Measurements from ENCODE around the gene SH3TC1. TPM values are rescaled to one million over a fixed set of nuclear protein-coding genes. Genes with fewer than 3 reads are reported as not detected.

Gene SH3TC1
- total RNA-seq, 1 donor from 2014 or later: 27.2 TPM

DNA sequence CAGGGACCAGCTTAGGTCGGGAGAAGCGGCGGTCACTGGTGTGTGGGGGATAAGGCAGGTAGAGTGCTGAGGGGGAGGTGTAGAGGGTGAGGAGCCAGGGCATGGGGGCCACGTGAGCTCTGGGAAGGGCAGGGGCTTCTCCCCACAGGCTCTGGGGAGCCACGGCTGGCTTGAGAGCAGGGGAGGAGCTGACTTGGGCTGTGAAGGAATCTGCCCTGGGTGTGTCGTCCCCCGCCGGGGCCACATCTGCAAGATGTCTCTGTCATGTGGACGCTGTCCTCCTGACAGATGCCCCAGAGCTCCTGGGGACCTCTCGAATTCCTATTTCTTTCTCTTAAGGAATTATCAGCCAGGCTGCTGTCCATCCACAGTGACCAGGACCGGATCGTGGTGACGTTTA is 15.0 kb downstream of the SH3TC1 start:
- no peak for DNase-seq (ENCODE audit: low read depth)

DNA sequence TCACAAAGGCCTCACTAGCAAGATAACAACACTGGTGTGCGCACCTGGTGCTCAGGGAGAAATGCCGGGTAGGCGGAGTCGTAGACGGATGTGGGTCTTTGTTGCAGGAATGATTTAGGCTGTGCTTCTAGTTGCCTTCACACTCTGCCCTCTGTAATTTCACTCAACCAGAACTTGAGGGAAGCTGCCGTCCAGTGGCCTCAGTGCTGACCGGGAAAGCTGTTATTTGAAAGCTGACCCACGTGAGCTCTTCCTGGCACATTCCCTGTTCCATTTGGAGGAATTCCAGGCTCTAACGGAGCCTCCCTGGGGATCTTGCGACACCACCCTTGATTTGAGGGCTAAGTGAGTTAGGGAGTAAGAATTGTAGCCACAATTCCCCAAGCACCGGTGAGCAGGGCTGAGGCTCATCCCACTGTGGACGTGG is 15.9 kb downstream of the SH3TC1 start:
- DNase-seq (ENCODE audit: low read depth): peak; percentile 94

DNA sequence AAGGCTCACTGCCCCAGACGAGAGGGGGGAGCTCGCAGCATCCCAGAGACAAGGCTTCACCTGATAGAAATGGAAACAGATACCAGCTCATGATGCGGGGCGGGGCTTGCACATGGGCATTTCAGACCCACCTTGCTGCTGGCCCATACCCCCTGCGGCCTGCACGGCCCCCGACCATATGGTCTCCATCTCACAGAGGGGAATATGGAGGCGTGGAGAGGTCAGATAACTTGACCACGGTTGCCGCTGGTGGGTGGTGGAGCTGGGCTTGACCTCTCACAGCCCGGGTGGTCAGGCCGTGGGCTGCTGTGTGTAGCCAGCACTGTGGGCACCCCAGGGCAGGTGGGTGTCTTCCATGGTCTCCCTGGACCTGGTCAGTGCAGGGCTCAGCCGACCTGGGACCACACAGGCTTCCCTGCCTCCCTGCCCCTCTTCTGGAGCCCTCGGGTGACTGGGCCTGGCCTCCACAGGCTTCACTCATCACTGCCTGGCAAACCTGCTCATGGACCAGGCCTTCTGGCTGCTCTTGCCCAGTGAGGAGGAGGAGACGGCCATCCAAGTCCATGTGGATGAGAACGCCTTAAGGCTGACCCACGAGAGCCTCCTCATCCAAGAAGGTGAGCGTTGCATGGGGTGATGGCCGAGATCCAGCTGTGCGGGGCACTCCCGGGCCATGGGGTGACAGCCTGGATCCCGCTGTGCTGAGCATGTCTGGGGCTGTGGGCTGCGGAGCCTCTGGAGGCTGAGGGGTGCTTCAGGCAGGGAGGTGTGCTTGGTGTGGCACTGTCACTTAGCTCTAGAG is 16.8 kb downstream of the SH3TC1 start:
- no peak for DNase-seq (ENCODE audit: low read depth)

DNA sequence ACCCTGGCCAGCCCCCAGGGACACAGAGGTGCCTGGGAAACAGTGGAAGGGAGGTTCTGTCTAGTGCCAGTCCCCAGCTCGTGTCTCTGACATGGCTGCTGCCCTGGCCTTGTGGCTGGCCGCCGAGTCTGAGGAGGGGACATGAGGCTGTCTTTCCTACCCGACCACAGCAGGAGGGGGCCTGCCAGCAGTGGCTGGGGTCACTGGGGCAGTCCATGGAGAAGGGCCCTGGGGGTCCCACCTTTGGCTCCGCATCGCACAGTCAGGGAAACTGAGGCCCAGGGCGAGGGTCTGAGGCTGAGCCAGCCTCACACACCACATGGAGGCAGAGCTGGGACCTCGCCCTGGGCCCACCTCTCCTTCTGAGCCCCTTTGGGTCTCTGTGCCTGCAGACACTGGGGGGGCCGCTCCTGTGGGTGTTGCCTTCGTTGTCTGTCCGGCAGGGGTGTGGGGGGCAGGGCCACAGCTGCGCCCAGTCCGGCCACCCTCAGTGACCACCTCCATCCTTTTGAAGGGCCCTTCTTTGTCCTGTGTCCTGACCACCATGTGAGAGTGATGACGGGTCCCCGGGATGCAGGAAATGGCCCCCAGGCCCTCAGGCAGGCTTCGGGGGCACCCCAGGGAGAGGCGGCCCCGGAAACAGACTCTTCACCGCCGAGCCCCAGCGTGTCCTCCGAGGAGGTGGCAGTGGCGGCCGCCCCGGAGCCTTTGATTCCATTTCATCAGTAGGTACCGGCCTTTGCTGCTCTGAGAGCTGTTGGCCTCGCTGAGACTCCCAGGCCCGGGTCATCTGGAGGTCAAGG is 17.6 kb downstream of the SH3TC1 start:
- DNase-seq (ENCODE audit: low read depth): no peak

DNA sequence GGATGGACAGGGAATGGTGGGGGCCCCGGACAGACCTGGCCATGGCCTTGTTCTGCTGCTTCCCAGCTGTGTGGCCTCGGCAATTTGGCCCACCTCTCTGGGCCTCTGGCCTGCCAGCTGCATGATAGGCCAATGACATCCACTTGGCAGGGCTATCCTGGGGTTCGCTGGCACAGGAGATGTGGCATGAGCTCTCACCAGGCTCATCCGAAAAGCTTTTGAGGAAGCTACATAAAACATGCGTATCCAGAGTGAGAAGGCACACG is 18.1 kb downstream of the SH3TC1 start:
- no peak for DNase-seq (ENCODE audit: low read depth)

DNA sequence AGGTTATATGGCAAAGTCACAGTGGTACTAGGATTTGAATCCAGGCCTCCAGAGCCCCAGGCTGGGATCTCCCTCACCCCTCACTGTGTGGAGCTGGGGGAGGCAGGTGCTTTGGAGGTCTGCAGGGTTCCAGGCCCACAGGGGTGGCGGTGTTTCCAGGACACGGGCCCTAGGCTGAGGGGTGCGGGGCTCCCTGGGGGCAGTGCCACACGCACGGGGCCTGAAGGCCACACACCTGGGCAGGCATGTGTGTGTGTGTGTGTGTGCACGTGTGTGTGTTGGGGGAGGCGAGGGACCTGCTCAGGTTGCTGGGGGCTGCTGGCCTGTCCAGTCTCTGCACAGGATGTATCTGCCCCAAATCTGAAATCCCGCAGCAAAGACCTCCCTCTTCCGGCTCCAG is 18.8 kb downstream of the SH3TC1 start:
- DNase-seq (ENCODE audit: low read depth): no peak

DNA sequence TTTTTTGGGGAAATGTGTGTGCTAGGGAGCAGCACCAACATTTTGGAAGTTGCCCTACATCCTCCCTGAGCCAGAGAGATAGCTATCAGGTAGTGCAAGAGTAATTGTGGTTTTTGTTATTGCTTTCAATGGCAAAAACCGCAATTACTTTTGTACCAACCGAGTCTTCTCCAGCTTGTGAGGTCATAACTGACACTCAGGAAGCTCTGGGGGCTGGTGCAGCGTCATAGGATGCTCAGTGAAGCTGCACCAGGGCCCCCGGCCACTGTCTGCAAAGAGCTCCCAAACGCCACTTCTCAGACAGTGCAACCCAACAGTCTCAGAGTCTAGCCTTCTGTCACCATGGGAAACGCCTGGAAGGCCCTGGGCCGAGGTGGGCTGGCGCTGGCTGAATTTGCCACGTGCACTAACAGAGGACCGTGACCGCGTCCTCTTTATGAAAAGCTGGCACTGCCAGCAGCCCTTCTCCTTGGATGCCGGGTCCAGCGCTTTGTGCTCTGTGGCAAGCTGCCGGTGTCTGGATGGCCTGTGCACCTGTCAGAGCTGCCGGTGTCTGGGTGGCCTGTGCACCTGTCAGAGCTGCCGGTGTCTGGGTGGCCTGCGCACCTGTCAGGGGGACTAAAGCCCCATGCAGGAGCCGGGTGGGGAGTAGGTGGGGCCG is 19.4 kb downstream of the SH3TC1 start:
- DNase-seq (ENCODE audit: low read depth): no peak

DNA sequence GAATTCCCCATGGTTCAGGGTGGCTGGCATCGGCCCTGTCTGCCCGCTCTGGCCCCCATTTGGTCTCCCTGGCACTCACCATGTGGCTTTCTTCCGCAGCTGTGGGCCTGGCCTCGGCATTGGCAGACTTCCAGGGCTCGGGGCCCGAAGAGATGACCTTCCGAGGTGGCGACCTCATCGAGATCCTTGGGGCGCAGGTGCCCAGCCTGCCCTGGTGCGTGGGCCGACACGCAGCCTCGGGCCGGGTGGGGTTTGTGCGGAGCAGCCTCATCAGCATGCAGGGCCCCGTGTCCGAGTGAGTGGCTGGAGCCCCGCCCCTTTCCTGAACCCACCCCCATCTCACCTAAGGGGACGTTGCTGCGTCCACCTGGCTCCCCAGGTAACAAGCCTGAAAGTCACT is 20.1 kb downstream of the SH3TC1 start:
- DNase-seq (ENCODE audit: low read depth): no peak

DNA sequence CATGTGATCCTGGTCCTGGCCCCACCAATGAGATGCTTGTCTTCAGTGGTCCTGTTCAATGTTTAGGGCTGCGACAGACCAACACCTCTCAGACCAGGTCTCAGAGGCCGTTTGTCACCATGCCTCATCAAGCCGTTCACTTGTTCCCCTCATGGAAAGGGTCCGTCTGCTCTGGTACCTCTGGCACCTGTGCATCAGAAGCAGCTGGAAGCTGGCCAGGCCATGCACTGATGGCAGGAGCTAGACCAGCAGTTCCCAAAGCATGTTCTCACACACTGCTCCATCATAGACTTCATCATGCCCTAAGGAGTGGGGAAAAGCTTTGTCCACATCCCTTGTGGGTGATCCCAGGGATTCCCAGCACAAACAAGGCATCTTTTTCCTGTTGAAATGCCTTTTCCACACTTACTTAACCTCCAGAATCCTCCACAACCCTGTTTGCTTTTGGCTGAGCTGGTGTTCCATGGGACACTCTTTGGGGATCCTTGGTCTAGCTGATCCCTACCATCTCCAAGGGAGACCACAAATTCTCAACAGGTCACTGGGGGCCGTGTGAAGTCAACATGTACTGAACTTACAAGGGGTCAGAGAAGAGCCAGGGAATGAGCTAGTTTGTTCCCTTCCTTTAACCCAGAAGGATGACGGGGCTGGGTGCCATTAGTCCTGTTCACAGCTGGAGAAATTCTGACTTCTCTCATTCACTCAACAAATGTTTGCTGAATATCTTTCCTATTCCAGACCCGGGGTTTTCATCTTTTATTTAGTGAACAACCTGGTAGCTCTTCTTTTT is 21.8 kb downstream of the SH3TC1 start:
- no peak for DNase-seq (ENCODE audit: low read depth)

DNA sequence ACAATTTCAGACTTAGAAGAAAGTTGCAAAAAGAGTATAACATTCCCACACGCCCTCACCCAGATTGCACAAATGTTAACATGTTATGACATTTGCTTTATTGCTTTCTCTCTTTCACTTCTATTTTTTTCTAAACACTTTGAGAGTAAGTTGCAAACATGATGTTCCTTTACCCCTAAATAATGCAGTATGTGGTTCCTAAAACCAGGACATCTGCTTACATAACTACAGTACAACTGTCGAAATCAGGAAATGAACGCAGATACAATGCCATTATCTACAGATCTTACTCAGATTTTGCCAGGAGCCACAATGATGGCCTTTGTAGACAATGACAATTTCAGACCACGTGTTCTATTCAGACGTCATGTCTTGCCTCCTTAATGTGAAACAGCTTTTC is 22.4 kb downstream of the SH3TC1 start:
- DNase-seq (ENCODE audit: low read depth): no peak

DNA sequence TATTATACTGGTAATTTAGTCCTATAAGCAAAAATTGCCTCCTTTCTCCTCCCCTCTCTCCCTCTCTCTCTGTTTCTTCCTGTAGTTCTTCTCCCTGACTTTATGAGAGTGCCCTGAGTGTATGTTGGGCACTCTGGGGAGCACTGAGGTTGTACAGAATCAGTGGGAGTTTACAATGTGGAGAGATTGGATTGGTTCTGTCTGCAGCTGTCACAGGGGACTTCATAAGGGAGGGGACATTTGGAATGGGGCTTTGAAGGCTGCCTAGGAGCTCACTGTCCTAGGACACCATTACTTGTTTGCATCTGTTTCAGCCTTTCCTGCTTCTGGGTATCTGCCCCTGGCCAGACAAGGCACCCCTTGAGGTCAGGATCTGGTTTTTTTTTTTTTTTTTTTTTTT is 22.9 kb downstream of the SH3TC1 start:
- DNase-seq (ENCODE audit: low read depth): no peak

DNA sequence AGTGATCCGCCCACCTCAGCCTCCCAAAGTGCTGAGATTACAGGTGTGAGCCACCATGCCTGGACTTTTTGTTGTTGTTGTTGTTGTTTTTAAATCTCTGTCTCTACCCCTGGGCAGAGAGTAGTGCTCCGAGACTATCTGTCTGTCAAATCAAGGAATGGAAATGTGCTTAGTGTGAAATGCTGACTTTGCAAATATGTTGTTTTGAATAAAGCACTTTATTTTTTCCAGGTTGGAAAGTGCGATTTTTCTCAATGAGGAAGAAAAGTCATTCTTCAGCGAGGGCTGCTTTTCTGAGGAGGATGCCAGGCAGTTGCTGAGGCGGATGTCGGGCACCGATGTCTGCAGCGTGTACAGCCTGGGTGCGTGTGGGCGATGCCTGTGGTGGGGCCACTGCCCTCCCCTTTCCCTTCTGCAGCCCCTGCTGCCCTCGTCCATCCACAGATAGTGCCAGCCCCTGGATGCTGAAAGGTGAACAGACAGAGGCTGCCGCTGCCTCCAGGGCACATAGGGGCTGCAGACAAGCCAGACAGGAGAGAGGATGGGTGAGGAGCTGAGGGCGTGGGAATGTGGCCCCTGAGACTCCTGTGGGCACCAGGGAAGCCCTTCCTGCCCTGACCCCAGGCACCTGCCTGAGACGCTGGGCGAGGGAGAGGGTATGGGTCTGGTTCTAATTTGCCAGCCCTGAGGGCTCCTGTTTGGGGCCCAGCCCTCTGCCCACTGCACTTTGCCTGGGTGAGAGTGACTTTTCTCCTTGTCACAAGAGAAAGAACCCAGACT is 23.7 kb downstream of the SH3TC1 start:
- DNase-seq (ENCODE audit: low read depth): no peak

DNA sequence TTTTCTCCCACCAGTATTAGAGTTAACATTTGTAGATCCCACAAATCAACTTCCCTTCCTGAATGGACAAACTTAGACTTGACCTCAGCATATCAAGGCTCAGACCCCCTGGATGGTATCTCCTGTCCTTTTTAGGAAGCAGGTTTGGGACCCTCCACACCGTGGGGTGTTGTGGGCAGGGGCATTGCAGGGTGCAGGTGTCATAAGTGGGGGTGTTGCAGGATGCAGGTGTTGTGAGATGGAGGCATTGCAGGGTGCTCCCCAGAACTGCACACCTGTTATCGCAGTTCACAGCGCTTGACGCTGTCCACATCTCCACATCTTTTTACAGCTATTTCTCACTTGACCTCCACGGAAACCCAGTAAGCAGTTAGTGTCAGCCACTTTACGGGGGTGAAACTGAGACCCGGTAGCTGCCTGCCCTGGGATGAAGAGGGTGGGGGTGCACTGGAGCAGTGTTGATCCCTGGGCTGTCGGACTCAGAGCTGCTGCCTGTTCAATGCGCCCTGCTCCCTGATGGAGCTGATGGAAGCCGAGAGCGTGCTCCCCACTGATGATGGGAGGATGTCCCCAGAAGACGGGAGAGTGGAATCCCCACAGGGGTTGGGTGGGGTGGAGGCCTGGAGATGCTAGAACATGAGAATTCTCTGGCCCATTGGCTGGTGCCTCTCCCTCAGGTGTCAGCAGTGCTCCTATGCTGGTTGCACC is 25.3 kb downstream of the SH3TC1 start:
- DNase-seq (ENCODE audit: low read depth): no peak

DNA sequence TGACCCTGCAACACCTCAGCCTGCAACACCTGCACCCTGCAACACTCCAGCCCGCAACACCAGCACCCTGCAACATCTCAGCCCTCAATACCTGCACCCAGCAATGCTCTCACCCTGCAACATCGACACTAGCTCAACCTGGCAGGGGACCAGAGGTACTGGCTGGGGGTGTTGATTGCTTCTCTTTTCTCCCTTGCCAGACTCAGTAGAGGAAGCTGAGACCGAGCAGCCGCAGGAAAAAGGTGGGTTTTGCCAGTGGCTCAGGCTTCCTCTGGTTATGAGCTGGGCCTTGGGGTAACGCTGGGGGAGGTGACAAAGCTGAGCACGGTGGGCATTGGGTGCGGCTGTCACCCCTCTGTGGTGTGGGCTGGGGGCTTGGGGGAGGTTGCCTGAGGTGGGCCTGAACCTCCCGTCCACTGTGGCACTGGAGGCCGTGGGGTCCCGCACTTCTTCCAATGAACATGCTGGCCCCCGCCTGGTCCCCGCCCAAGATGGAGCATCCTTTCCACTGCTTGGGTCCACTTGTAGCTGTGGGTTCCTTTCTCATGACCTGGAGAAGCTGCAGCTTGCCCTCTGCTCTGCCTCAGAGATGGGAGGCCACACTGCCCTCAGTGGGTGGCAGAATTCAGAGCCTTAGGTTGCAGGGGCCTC is 26.0 kb downstream of the SH3TC1 start:
- no peak for DNase-seq (ENCODE audit: low read depth)

DNA sequence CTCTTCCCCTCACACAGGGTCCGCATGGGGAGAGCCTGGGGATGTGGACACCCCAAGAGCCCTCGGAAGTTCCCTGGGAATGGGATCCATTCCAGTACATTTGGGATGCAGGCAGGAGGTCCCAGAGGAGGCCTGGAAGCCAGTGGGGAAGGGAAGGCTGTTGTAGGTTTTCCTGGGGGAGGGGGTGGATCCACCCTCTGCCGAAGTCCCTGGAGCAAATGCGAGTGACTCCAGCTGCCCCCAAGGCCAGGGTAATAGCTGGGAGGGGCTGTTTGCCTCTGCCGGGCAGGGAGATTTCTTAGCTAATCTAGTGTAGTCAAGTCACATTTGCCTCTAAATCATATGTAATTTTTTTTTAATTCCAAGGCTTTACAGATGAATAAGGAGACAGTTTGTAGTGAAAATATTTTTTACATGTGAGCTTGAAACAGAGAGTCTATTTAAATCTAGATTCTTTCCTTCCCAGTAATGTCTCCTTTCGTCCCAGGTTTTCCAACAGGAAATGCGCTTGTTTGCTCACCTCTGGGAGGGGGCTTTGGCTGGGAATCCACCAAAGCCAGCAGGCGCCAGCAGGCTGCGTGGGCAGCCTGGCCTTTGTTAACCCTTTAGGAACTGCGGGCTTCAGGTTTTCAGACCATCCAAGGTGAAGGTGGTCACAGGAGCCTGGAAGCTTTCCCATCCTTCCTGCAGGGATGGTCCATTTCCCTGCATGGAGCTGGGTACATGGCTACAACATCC is 26.8 kb downstream of the SH3TC1 start:
- DNase-seq (ENCODE audit: low read depth): no peak

DNA sequence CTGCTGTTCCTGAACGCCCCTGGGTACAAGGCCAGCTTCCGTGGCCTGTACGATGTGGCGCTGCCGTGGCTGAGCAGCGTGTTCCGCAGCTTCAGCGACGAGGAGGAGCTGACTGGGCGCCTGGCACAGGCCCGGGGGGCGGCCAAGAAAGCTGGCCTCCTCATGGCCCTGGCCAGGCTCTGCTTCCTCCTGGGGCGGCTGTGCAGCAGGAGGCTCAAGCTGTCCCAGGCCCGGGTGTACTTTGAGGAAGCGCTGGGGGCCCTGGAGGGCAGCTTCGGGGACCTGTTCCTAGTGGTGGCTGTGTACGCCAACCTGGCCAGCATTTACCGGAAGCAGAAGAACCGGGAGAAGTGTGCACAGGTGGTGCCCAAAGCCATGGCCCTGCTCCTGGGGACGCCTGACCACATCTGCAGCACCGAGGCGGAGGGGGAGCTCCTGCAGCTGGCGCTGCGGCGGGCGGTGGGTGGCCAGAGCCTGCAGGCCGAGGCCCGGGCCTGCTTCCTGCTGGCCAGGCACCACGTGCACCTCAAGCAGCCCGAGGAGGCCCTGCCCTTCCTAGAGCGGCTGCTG is 28.2 kb downstream of the SH3TC1 start:
- DNase-seq (ENCODE audit: low read depth): no peak

DNA sequence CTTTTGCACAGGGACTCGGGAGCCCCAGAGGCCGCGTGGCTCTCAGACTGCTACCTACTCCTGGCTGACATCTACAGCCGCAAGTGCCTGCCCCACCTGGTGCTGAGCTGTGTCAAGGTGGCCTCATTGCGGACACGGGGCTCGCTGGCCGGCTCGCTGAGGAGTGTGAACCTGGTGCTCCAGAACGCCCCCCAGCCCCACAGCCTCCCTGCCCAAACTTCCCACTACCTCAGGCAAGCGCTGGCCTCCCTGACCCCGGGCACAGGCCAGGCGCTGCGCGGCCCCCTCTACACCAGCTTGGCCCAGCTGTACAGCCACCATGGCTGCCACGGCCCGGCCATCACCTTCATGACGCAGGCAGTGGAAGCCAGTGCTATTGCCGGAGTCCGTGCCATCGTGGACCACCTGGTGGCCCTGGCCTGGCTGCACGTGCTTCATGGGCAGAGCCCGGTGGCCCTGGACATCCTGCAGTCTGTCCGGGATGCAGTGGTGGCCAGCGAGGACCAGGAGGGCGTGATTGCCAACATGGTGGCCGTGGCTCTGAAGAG is 28.8 kb downstream of the SH3TC1 start:
- no peak for DNase-seq (ENCODE audit: low read depth)

DNA sequence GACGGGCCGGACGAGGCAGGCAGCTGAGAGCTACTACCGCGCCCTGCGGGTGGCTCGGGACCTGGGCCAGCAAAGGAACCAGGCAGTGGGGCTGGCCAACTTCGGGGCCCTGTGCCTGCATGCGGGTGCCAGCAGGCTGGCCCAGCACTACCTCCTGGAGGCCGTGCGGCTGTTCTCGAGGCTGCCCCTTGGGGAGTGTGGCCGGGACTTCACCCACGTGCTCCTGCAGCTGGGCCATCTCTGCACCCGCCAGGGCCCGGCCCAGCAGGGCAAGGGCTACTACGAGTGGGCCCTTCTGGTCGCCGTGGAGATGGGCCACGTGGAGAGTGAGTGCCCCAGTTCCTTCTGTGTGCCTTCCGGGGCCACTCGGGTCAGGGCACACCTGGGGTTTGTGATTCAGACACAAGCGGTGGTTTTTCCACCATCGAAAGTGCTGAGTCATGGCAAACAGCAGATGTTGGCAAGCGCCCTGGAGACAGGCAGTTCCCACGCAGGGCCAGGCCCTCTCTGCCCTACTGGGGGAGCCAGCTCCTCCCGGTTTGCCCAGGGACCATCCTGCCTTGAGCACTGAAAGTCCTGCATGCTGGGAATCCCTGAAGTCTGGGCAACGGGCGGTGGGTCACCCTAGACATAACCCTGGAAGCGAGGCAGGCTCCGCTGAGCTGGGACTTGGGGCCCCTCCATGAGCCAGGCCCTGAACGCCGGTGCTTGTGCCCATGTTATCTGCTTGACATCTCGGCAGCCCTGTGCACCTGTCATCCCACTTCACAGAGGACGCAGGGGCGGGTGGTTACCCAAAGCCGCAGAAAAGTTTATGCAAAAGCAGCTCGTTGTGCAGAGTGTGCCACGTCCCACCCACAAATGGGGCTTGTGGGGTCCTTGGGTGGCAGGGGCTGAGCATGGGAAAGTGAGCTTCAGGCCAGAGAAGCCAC is 29.5 kb downstream of the SH3TC1 start:
- DNase-seq (ENCODE audit: low read depth): peak; percentile 88
